ENCODE measurements around the gene LDLRAD4.

The LDLRAD4 gene

DNA sequence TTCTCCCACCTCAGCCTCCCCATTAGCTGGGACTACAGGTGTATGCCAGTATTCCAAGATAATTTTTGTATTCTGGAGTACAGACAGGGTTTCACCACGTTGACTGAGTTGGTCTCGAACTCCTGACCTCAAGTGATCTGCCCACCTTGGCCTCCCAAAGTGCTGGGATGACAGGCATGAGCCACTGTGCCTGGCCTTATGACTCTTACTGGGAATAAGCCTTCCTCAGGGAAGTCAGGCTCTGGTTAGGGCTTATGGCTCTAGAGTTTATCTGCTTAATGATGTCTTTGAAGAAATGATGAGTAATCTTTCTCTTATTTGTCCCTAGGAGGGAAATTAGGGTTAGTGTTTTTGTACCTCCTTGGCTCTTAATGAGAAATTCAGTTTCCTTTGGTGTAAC lies 320.1 kb downstream of the LDLRAD4 start:
- H3K4me3 ChIP-seq (IDR thresholded peaks at IDR 0.05; ENCODE audit: insufficient read depth, low read depth, low read length) = no peak overlapping the region
- TF ChIP-seq CTCF (conservative IDR thresholded peaks at IDR 0.05; ENCODE audit: low read depth, low read length) = no peak
- no peaks in the 10 kb centered on the region for H3K4me1 ChIP-seq (ENCODE audit: low read depth, poor library complexity, severe bottlenecking)
- no peaks in the 10 kb centered on the region for H4K20me1 ChIP-seq (ENCODE audit: insufficient read depth)
- no peaks in the 10 kb centered on the region for H3K27me3 ChIP-seq (ENCODE audit: insufficient read depth, low read depth)
- no peaks in the 10 kb centered on the region for H3K79me2 ChIP-seq (ENCODE audit: insufficient read depth, low read depth)
- no peak overlapping the region for H2AFZ ChIP-seq (ENCODE audit: low read depth)
- H3K4me2 ChIP-seq = no peak overlapping the region
- H3K36me3 ChIP-seq (ENCODE audit: insufficient read depth) = no peaks in the 10 kb centered on the region
- H3K9ac ChIP-seq = no peak overlapping the region
- H3K27ac ChIP-seq = no peak overlapping the region

DNA sequence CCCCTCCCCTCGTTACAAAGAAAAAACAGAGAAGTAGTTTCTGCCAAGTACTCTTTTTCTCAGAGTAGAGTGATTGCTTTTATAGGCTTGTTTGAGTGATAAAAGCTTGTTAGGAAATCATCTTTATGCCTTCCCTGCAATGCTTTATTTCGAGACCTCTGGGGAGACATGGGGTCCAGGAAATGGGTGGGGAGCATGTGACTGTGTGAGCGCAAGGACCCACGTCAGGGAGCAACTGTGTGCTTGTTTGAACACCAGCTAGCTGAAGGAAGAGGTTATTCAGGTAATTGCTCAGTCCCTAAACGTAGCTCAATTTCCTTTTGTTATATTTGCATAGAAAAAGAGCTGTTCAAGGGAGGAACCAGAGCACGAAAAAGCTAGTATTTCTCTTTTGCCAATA lies 320.5 kb downstream of the LDLRAD4 start:
- Histone ChIP-seq H3K9ac (no peak overlapping the region), H3K79me2 (ENCODE audit: insufficient read depth, low read depth) (no peaks in the 10 kb centered on the region)
- TF ChIP-seq CTCF (conservative IDR thresholded peaks at IDR 0.05; ENCODE audit: low read depth, low read length) = no peak

DNA sequence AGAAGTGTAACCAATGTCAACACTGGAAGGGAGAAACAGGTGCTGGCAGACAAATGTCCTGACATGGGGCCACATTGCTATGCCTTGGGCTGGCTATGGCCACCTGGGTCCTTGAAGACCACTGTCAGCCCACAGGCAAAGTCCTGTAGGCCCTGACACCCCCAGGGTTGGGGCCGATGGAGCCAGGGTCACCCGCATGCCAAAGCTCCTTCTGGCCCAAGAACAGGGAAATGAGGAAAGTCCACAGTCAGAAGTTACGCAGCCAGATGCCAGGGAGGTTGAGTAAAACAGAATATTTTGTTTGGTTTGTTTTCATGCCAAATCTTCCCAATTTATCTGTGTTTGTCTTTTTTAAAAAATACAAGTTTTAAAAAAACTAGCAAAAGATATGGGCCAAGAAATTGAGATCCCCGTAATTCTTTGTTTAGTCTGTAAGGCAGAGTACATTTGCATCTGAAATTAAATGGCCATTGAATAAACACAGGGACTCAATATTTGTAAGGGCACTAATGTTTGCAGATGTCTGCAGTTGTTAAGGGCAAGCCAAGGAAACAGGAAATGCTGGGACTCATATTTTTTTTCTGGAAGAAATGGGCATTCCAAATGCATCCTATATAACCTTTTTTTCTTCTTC lies 321.4 kb downstream of the LDLRAD4 start:
- Histone ChIP-seq H4K20me1 (ENCODE audit: insufficient read depth) (no peaks in the 10 kb centered on the region), H3K27ac (no peak overlapping the region), H3K36me3 (ENCODE audit: insufficient read depth) (no peaks in the 10 kb centered on the region), H3K4me2 (no peak overlapping the region), H3K27me3 (ENCODE audit: insufficient read depth, low read depth) (no peaks in the 10 kb centered on the region), H3K4me1 (ENCODE audit: low read depth, poor library complexity, severe bottlenecking) (no peaks in the 10 kb centered on the region), H2AFZ (ENCODE audit: low read depth) (no peak overlapping the region), H3K79me2 (ENCODE audit: insufficient read depth, low read depth) (no peaks in the 10 kb centered on the region), H3K4me3 (IDR thresholded peaks at IDR 0.05; ENCODE audit: insufficient read depth, low read depth, low read length) (no peak overlapping the region), H3K9ac (no peak overlapping the region)
- TF ChIP-seq CTCF (conservative IDR thresholded peaks at IDR 0.05; ENCODE audit: low read depth, low read length) = no peak

More for the DNA sequence above, 320.5 kb downstream of the LDLRAD4 start:
- Histone ChIP-seq H2AFZ (ENCODE audit: low read depth) (no peak overlapping the region), H3K4me1 (ENCODE audit: low read depth, poor library complexity, severe bottlenecking) (no peaks in the 10 kb centered on the region), H3K27ac (no peak overlapping the region), H3K4me3 (IDR thresholded peaks at IDR 0.05; ENCODE audit: insufficient read depth, low read depth, low read length) (no peak overlapping the region), H4K20me1 (ENCODE audit: insufficient read depth) (no peaks in the 10 kb centered on the region), H3K27me3 (ENCODE audit: insufficient read depth, low read depth) (no peaks in the 10 kb centered on the region), H3K4me2 (no peak overlapping the region), H3K36me3 (ENCODE audit: insufficient read depth) (no peaks in the 10 kb centered on the region)

DNA sequence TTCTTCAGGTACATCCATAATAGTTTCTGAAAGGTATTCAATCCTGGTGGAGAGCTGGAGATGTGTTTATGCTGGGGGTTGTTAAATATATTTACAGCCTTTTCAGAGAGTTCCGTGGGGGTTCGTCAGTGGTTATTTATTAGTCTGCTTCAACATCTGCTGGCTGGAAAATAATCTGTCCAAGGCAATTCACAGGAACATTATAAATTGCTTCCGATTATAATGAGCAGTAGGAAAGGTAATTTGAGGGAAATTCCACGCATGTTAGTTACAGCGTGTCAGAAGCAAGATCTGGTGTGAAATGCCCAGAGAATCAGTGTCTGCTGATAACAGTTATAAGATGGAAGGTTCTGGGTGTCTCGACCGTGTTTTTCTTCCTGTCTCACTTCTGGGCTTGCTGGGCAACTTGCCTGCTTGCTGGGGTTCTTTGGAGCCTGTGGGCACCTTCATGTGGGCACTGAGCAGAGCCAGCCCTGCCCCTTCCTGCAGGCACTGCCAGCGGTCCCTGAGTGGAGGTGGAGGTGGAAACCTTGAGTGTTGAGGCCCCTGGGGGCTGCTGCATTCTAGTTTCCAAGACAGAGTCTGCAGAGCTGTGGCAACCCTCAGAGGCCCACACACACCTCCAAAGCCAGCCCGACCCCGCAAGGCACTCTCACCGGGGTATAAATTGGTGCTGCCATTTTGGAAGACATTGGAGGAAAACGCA lies 322.1 kb downstream of the LDLRAD4 start:
- no peak overlapping the region for H3K4me3 ChIP-seq (IDR thresholded peaks at IDR 0.05; ENCODE audit: insufficient read depth, low read depth, low read length)
- H2AFZ ChIP-seq (ENCODE audit: low read depth) = no peak overlapping the region
- H3K27ac ChIP-seq = no peak overlapping the region
- no peaks in the 10 kb centered on the region for H3K79me2 ChIP-seq (ENCODE audit: insufficient read depth, low read depth)
- H3K4me1 ChIP-seq (ENCODE audit: low read depth, poor library complexity, severe bottlenecking) = no peaks in the 10 kb centered on the region
- no peaks in the 10 kb centered on the region for H3K36me3 ChIP-seq (ENCODE audit: insufficient read depth)
- no peaks in the 10 kb centered on the region for H4K20me1 ChIP-seq (ENCODE audit: insufficient read depth)
- no peak overlapping the region for H3K4me2 ChIP-seq
- H3K27me3 ChIP-seq (ENCODE audit: insufficient read depth, low read depth) = no peaks in the 10 kb centered on the region
- H3K9ac ChIP-seq = no peak overlapping the region
- TF ChIP-seq CTCF (conservative IDR thresholded peaks at IDR 0.05; ENCODE audit: low read depth, low read length) = no peak
